GM08714 (cell line): ENCODE data around the gene C5orf46.

Experiments used
- H3K4me3 ChIP-seq: fragments of 200-500 bp; sonication (Bioruptor generic); 2 replicates; pipeline ENCODE4 v1.5.1; 2014; ENCODE audit warnings: mild to moderate bottlenecking, low read length, inconsistent platforms
- ZNF274 ChIP-seq: IDR thresholded peaks from 2 replicates; pipeline ENCODE4 v1.6.1; 2012; ENCODE audit warnings: mild to moderate bottlenecking, low read depth, low read length

Gene C5orf46

GRCh38 chr5:147913786-147914185, 7.4 kb upstream of the C5orf46 start:
- no peak for TF ChIP-seq ZNF274
- no peak overlapping the region for H3K4me3 ChIP-seq

- TF ChIP-seq ZNF274 = no peak
Observed at GRCh38 chr5:147912011-147912410, 5.7 kb upstream of the C5orf46 start.

GRCh38 chr5:147911427-147911826, 5.1 kb upstream of the C5orf46 start:
- no peak overlapping the region for H3K4me3 ChIP-seq
- TF ChIP-seq ZNF274 = no peak

More at GRCh38 chr5:147912011-147912410, 5.7 kb upstream of the C5orf46 start:
- no peak overlapping the region for H3K4me3 ChIP-seq

DNA sequence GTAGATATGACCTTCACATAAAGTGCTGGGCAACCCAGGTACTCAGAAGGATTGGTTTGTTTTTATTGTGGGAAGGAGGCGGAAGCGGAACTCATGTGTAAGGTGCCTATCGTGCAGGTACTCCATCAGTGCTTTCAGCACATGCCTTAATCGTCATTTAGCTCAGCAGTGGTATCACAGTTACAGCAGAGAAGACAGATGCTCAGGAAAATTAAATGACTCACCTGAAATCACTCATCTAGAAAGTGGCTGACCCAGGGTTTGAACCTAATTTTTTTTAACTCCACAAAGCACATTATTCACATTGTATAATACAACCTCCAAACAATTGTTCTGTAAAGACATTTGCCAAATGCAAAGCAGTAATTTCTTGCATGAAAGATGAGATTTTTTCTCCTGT, 2.2 kb downstream of the C5orf46 start:
- TF ChIP-seq ZNF274 = no peak
- no peak overlapping the region for H3K4me3 ChIP-seq

GRCh38 chr5:147902609-147903115, 3.7 kb downstream of the C5orf46 start:
- TF ChIP-seq ZNF274 = no peak

GRCh38 chr5:147901599-147902039, 4.7 kb downstream of the C5orf46 start:
- H3K4me3 ChIP-seq = no peak overlapping the region
- no peak for TF ChIP-seq ZNF274

More at GRCh38 chr5:147902609-147903115, 3.7 kb downstream of the C5orf46 start:
- no peak overlapping the region for H3K4me3 ChIP-seq

DNA sequence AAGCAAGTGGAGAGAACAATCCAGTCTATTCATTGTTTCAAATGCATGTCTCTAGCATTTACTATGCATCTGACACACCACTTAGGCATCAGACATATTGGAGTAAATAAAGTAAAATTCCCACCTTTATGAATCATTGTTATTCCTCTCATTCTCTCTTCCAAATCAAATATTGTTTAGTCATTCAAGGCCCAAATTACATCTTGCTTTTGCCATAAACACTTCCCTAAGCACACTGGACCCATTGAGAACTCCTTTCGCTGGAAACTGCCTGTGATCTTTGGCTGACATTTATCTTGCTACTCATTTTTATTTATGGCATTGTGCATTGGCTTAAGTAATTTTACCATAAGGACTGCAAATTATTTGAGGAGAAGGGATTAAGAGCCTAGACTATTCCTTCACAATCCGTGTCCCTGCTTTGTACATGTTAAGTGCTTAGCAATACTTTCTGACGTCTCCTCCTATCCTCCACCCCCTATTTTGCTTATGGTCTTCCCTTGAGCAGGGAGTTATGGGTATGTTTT, 7.4 kb downstream of the C5orf46 start:
- no peak overlapping the region for H3K4me3 ChIP-seq
- no peak for TF ChIP-seq ZNF274

- H3K4me3 ChIP-seq = no peak overlapping the region
- TF ChIP-seq ZNF274 = no peak
Observed at GRCh38 chr5:147895864-147896263, 10.5 kb downstream of the C5orf46 start.

DNA sequence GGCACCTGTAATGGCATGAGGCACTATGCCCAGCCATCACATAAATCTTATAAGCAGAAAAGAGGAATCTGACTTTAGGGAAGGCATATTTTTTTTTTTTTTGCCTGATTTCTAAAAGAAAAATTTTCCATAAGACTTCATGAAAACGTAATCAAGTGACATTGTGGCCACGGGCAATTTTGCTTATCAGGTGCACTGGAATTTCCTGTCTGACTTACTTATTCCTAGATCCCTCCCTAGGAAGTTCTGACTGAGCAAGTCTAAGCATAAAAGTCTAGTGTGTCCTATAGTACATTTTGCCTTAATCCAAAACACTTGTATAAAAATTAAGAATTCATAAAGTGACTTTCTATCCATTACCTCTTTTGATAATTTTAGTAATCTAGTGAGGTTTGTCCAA, 12.5 kb downstream of the C5orf46 start:
- no peak for TF ChIP-seq ZNF274
- H3K4me3 ChIP-seq = no peak overlapping the region

DNA sequence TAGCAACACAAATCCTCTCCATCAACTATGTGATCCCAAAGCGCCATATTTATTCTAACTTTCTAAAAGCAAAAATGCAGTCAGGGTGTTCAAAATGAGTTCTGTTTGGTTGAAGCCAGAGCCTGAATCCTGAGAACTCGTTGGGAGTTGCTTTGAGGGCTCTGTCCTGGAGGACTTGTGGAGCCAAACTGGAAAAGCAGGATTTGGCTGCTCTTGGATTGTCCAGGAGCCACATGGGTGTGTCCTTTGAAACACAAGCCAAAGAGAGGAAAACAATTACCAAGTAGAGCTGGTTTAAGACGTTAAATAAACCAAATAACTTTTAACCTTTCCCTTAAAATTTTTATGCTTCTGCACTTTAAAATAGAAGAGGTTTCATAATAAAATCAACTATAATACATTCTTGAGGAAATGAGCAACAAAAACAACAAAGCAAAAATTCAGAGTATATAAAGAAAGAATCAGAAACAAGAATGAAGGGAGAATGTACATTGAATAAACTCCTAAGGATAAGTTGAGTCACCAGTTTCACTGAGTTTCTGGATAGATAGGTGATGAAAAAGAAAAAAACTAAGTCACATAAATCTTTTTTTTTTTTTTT, 13.5 kb downstream of the C5orf46 start:
- no peak overlapping the region for H3K4me3 ChIP-seq
- no peak for TF ChIP-seq ZNF274

GRCh38 chr5:147887930-147888329, 18.4 kb downstream of the C5orf46 start:
- TF ChIP-seq ZNF274 = no peak
- H3K4me3 ChIP-seq = no peak overlapping the region

- TF ChIP-seq ZNF274 = no peak
Observed at GRCh38 chr5:147887026-147887627, 19.2 kb downstream of the C5orf46 start.

DNA sequence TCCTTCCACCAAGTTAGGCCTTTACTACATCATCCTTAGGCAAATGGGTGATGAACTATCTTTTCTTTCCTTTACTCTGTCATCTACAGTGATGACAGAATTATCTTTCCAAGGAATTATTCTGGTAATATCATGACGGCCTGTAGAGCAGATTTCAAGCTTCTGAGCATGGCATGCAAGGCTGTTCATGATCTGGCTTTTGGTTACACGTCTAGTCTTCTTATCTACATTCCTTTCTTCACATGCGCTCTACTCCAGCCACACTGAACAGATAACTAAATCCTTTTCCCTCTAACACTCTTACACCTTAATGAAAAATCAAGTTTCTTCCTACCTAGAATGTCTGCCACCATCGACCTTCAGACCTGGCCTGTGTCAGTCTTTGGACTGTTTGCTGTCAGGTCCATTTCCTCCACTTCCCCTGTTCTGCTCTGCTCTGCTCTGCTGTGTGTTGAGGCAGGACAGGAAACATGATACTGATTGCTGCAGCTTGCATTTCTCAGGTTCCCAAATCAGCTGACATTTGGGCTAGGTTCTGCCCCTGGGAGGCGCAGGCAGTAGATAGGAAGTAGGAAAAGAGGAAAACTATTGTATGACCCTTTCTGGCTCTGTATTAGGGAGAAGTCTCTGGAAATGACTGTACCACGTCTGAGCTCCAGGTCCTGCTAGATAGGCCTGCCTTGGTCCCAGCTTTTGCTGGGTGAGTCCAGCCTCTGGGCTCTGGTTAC, 23.6 kb downstream of the C5orf46 start:
- no peak overlapping the region for H3K4me3 ChIP-seq
- no peak for TF ChIP-seq ZNF274

More at GRCh38 chr5:147887026-147887627, 19.2 kb downstream of the C5orf46 start:
- no peak overlapping the region for H3K4me3 ChIP-seq

- no peak for TF ChIP-seq ZNF274
- H3K4me3 ChIP-seq = no peak overlapping the region
Observed at GRCh38 chr5:147880487-147880886, 25.9 kb downstream of the C5orf46 start.
